ENCODE measurements around the gene LRIT2.

LRIT2 gene

DNA sequence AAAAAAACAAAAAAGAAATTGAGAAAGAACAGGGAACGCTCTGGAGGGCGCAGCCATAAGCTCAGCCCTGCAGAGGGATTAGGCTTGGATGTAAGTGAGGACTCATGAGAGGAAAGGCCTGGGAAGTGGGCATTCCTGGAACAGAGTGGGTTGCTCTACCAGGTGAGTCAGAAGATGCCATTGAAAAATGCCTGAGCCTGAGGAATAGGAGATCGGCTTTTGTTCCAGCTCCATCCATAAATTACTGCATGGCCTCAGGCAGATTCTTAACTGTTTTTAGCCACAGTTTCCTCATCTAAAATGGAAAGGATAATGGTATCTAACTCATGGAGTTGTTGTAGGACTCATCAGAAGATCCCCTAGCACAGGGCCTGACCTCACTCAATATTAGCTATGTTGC lies 18.4 kb upstream of the LRIT2 start:
- DNase-seq (ENCODE audit: low spot score): no peak

DNA sequence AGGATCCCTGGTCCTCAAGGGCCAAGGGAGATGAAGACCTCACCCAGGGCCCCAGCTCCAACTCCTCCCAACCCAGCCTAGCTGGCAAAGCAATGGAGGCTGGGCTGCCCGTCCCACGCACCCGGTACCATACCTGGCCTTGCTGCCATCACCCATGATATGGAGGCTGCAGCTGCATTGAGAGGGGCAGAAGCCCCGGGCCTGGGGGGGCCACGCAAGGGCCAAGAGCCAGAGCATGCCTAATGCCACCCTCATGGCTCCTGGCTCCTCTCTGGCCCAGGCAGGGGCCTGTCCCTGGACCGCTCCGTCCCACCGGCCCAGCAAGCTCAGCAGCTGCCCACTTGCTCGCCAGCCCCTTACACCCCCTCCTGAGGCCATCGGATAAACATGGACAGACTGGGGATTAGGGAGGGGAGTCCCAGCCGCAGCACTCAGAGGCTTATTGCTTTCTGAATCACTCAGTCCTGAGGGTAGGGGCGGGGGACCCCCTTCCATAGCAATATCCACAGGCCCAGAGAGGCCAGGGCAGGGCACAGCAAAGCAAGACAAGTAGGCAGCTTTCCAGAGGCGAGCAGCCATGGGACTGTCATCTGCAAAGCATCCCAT lies 15.9 kb upstream of the LRIT2 start, which contains the start of gene LRIT1:
LRIT1 (minus strand) TSS at position 362 of the 606 bp plus-strand sequence; CDS start at position 255, 107 bp downstream.
- no peak for DNase-seq (ENCODE audit: low spot score)

DNA sequence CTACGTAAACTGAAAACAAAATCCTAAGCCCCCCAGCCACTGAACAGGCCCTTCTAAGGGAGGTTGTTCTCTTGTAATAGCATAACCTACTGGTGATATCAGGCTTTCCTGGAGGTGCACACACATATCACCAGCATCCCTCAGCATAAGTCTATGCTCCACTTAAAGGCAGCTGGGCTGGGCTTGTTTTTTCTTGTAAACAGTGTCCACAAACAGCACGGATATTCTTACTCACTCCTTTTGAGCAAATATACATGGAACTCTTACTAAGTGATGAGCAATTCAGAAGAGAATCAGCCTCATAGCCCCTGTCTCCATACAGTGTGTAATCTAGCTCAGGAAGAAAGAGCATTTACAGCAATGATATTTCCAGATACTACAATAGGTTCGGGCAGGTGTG lies 13.6 kb upstream of the LRIT2 start:
- DNase-seq (ENCODE audit: low spot score): no peak

DNA sequence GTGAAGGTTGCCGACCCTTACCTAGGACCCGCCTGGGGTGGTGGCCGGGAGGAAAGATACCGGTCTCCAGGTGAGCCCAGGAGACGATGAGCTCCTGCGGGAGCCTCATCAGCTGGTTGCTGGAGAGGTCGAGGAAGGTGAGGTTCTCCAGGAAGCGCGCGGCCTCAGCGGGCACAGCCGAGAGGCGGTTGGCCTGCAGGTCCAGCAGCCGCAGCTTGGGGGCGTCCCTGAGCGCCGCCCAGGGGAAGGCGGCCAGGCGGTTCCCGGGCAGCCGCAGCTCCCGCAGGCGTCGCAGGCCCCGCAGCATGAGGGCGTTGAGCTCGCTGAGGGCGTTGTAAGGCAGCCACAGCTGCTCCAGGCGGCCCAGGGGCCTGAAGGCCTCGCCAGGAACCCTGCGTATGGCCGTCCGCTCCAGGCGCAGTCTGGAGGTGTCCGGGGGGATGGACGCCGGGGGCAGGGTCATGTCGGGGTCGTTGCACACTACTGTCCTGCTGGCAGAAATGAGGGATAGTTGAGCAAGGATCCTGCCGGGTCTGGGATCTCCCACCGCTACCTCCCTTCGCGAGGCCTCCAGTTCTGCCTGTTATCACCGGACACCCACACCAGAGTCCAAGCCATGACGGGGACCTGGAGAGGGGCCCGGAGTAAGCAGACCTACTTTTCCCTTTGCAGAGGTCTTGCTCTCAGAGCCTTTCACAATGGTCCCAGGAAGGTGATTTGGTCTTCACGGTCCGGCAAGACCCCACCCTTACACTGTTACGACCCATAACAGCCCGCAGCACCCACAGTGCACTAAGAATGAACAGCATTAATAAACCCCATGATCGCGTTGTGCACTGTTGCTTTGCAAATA lies 12.1 kb upstream of the LRIT2 start:
- DNase-seq (ENCODE audit: low spot score): no peak

DNA sequence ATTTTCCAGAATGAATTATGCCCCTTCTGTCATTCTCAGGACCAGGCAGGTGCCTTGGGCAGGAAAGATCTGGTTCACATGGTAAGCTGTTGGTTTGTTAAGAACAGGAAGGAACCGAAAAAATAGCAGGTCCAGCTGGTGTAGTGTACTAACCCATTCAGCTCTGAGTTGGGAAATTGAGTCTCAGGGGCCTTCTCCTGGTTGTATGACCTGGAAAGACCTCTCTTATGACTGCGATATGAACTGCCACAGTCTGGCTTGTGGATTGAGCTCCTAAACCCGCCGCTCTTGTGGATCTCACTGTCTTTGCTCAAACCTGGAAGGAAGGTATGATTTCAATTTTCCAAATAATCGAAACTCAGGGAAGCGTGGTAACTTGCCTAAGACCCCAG lies 11.5 kb upstream of the LRIT2 start:
- no peak for DNase-seq (ENCODE audit: low spot score)

DNA sequence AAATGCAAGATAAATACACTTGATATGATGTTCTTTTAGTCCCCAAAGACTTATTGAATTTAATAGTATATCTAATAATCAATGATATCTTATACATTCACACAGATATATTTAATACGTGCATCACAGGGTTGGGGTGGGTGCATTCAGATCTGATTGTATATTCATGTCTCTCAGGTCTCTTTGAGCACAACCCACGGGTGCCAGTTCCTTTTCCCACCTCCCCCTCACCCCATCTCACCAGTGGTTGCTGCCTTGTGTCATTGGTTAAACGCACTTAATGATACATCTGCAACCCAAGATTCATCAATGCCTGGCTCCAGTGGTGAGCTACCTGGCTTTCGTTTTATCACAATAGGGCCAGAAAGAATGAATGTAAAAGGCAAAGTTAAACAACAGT lies 9.8 kb upstream of the LRIT2 start:
- no peak for DNase-seq (ENCODE audit: low spot score)

DNA sequence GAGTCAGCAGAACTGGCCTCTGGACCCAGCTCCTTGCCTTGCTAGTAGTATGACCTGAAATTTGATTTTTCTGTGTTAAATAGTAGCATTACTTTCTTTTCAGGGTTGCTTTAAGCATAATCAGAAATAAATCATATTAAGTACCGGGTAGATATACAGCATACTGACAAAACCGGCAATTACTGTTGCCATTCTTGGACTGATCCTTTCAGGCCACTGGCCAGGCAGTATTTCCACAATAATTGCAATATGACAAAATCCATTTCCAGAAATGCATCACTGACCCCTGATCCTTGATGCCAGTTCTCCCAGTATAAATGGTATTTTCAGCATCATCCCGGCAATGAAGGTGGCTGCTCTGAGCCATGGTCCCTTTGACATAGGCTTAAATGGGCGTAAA lies 9.1 kb upstream of the LRIT2 start:
- DNase-seq (ENCODE audit: low spot score): no peak

DNA sequence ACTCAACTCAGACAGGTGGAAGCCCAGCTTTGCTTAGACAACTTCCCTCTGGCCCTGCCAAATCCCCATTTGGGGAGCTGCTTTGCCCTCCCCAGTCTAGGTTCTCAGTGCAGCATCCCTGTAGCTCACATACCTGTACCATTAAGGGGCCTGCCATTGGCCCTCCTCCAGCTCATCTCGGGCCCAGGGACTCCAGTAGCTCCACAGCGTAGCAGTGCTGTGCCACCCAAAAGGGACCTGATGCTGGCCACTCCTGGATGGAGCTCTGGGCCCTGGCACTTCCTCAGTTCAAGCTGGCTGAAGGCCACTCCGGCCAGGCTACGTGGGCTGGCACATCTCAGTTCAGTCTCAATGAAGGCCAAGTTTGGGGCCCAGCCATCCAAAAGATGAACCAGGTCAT lies 8.6 kb upstream of the LRIT2 start:
- DNase-seq (ENCODE audit: low spot score): no peak

DNA sequence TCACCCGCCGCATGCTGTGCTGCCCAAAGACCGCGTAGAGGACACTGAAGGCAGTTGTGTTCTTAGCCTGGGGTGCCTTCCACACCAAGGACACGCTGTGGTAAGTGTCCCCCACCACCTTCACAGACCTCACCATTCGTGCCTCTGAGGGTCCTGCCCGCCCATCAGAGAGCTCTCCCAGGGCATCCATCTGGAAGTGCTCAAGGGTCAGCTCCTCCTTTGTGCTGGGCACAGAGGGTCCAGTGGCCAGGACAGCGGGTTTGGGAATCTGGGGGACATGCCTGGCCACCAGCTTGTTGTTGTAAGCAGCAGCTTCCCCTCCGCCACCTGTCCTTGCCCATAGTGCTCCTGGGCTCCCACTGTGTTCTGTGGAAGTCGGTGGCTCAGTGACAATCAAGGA lies 7.0 kb upstream of the LRIT2 start:
- DNase-seq (ENCODE audit: low spot score): no peak

DNA sequence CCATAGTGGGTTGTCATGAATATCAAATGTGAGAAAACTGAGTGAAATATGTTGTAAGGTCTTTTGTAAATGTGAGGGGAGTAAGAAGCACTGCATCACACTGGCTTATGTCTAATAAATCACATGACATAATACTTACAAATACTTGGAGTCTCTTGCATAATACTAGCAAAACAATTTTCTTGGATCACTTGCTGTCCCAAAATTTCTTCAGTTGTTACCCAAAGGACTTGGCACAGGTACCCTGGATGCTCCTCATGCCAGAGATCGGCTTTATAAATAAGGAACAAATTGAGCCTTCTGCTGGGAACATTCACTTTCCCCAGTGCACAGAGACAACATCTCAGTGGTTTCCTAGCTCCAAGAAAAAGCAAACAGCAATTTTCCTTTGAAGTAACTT lies 5.0 kb upstream of the LRIT2 start:
- no peak for DNase-seq (ENCODE audit: low spot score)

DNA sequence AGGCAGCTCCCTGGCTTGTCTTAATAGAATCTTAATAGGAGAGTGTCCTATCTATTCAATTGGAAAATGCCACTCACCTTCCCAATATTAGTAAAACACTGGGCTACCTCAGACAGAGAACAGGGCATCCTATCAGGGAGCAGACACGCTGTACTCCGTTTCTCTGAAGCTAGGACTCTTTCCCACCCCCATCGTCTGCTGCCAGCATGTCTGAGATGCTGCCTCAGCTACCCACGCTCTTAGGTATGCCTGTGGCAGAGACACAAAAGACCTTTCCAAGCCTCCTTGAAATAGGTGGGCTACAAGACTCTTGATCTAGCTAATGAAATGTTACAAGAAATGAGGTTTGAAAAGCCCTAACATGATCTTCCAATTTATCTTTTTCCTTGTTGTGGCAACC lies 2.5 kb upstream of the LRIT2 start:
- no peak for DNase-seq (ENCODE audit: low spot score)

DNA sequence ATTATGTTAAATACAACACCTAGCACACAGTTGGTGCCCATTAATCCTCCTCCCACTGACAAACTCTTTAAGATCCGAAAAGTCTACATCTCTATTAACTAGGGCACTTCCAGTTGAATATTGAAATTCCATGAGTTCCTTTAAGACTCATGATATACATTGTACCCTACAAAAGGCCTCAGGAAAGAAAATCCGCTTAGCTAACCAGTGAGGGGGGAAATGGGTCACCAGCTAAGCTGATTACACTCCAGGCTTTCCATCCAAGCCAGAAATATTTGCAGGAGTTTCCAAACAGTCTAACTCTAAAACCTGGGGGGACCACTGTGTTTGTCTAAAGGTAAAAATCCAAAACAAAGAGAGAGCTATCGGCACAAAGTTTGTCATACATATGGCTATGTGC lies 1.3 kb upstream of the LRIT2 start:
- DNase-seq (ENCODE audit: low spot score): no peak

DNA sequence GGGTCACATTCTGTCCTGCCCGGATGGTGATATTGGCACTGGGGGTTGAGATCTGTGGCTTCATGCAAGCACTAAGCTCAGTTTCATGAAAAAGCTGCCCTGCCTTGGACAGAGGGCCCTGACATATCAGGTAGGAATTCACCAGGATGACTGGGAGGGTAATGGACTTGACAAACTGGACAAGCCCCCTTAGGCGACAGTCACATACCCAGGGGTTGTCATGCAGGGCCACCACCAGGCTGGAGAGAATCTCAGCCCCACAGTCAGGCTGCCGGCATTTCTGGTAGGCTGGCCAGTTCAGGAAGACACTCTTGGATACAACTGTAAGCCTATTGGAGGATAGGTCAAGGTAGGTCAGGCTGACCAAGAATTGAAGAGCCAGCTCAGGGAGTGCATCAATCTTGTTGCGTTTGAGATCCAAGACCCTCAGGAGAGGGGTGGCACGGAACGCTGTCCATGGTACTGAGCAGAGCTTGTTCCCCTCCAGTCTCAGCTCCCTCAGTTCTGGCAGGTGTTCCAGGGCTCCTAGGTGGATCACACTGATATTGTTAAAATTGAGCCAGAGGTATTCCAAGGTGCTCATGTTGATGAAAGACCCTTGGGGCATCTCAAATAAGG lies 824 bp downstream of the LRIT2 start:
- DNase-seq (ENCODE audit: low spot score): no peak

DNA sequence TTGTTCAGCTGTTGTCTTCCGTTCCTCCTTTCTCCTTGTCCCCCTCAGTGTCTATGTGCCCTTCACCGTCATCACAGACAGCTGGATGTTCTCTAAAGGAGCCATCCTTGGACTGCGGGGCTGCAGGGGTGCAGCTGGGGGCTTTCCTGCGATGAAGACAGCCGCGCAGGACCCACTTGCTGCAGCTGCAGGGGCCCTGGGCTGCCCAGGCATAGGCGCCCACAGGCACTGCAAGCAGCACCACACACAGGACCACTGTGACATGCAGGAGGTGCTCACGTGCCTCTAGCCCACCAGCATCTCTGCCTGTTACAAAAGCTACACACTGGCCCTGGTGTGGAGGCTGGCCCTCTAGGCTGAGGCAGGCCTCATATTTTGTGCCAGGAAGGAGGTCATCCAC lies 3.4 kb downstream of the LRIT2 start:
- DNase-seq (ENCODE audit: low spot score): no peak

DNA sequence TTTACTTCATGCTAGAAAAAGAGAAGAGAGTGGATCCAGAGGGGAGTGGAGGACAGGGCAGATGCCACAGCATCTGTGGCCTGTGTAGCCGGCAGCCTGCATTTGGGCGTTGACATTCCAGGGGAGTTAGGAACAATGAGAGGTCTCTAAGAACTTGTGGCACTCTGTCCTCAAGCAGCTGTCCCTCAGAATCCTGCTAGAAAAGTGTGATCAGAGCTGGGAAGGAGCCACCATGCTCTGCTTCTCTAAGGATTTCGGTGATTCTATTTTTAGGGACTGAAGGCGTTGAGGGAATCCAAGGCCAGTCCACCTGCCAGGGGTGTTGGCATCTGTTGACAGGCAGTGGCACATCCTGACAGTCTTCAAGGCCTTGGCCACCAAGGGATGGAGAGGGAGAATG lies 7.6 kb downstream of the LRIT2 start:
- no peak for DNase-seq (ENCODE audit: low spot score)

DNA sequence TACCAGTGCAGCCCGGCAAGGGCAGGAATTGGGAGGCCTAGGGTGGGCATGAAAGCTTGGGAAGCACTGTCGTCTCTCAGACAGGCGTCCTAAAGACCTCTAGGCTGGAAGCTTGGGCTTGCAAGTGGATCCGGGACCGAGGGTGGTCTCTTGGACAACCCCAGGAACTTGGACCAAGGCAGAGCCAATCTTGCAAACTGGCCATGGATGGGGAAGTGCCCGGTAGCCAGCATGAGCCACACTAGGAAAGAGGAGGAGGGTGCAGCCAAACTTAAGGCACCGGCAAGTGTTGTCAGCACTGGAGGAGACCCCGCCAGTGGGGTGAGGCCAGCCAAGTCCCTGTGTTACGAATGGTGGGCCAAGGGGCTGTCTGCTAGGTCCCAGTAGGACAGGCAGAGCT lies 8.5 kb downstream of the LRIT2 start:
- no peak for DNase-seq (ENCODE audit: low spot score)

DNA sequence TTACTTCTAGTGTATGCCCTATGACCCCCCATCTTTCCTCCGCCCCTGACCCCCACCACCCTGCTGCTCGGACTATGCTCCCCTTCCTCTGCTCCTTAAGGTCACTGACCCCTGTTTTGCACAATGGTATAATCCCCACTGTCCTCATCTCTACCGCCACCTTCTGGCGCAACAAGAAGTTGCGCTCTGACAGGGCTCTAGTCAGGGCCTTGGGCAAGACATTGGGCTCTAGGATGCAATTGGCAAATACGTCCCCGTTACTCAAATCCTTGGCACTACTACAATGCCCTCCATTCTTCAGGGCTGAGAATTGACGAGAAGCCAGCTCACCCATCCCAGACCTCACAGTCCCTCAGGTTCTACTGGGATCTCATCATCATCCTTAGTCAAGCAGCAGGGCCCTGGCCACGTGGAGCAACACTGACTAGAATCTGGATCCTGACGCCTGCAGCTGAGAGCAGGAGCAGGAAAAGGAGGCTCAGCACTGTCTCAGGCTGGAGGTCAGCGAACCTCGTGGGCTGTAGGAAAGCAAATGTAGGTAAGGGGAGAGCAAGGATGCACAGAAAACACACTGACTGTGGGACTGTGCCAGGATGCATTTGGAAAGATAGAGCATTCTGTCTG lies 10.6 kb downstream of the LRIT2 start:
- DNase-seq (ENCODE audit: low spot score): peak; percentile 47

DNA sequence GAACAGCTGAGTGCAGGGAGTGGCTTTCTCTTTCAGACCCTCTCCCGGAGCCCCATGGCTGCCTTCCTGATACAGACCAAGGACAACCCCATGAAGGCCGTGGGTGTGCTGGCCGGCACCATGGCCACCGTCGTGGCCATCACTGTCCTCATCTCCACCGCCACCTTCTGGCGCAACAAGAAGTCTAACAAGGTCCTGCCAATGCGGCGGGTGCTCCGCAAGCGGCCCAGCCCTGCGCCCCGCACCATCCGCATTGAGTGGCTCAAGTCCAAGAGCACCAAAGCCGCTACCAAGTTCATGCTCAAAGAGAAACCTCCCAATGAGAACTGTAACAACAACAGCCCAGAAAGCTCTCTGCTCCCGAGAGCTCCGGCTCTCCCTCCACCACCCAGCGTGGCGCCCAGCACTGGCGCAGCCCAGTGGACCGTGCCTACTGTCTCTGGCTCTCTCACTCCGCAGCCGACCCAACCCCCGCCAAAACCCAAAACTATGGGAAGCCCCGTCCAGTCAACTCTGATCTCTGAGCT lies 11.2 kb downstream of the LRIT2 start:
- no peak for DNase-seq (ENCODE audit: low spot score)

DNA sequence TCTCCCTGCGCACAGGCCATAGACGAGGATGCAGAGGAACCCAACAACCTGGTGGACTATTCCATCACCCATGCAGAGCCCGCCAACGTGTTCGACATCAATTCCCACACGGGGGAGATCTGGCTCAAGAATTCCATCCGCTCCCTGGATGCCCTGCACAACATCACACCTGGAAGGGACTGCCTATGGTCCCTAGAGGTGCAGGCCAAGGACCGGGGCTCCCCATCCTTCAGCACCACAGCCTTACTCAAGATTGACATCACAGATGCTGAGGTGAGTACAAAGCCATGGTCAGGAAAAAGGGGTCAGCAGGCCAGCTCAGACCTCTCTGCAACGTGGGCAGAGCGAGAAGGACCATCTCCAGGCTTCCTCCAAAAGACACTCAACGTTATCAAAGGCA lies 12.3 kb downstream of the LRIT2 start:
- DNase-seq (ENCODE audit: low spot score): no peak

DNA sequence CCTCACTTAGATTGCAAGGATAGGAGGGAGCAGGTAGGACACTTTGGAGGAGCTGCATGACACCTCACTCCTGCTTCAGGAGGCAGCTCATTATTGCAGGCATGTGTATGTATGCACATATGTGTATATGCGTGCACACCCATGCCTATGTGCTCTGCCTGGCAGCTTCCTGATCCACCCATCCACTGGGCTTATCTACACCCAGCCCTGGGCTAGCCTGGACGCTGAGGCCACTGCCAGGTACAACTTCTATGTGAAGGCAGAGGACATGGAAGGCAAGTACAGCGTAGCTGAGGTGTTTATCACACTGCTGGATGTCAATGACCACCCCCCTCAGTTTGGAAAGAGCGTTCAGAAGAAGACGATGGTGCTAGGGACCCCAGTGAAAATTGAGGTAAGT lies 13.3 kb downstream of the LRIT2 start:
- no peak for DNase-seq (ENCODE audit: low spot score)

DNA sequence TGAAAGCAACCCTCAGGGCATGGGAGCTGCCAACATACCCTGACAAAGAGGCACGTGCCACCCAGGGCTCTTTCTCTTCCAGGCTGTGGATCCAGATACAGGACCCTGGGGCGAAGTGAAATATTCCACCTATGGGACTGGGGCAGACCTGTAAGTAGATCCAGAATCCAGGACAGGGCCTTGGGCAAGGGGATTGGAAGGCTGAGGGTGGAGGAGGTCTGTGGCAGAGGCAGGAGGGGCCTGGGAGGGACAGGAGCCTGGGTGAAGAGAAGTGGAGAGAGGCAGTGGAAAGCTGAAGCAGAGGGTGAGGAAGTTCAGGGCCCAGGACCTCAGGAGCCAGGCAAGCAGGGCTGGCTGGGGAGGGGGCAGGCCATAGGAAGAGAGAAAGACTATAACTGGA lies 13.8 kb downstream of the LRIT2 start:
- DNase-seq (ENCODE audit: low spot score): no peak

DNA sequence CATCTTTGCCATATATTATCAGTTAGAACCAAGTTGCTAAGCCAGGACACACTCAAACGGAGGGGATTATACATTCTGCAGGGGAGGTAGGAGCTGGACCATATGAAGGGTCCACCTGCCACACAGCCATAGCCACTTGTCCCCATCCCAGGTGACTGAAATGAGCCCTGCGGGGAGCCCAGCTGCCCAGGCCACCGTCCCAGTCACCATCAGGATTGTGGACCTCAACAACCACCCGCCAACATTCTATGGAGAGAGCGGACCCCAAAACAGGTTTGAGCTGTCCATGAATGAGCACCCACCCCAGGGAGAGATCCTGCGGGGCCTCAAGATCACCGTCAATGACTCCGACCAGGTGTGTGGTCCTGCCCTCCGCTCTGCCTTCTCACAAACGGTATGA lies 17.3 kb downstream of the LRIT2 start:
- no peak for DNase-seq (ENCODE audit: low spot score)
